SJCRH30 (cell line): ENCODE results near the gene IQCF6. TPM values are rescaled to one million over a fixed set of nuclear protein-coding genes. Genes with fewer than 3 reads are reported as not detected.

Source experiments
- DNase-seq, 2 experiments: peaks; one replicate each; pipeline ENCODE4 v3.0.0-alpha.2; 2015 to 2020
- H3K27ac ChIP-seq: fragments of 250-450 bp; sonication (Bioruptor Pico); 2 replicates; pipeline ENCODE4 v1.5.1; 2020; ENCODE audit warnings: mild to moderate bottlenecking, moderate library complexity
- H3K27me3 ChIP-seq: fragments of 250-450 bp; sonication (Bioruptor Pico); 2 replicates; pipeline ENCODE4 v1.5.1; 2020; ENCODE audit warnings: mild to moderate bottlenecking, moderate library complexity
- H3K36me3 ChIP-seq: fragments of 250-450 bp; sonication (Bioruptor Pico); 2 replicates; pipeline ENCODE4 v1.5.1; 2020; ENCODE audit warnings: mild to moderate bottlenecking, moderate library complexity
- H3K4me1 ChIP-seq: fragments of 250-450 bp; sonication (Bioruptor Pico); 2 replicates; pipeline ENCODE4 v1.5.1; 2020; ENCODE audit warnings: mild to moderate bottlenecking, moderate library complexity
- H3K4me3 ChIP-seq: fragments of 250-450 bp; sonication (Bioruptor Pico); 2 replicates; pipeline ENCODE4 v1.5.1; 2020; ENCODE audit warnings: mild to moderate bottlenecking, moderate library complexity
- H3K9me3 ChIP-seq: fragments of 250-450 bp; sonication (Bioruptor Pico); replicated peaks from 2 replicates; pipeline ENCODE4 v1.5.1; 2020; ENCODE audit warnings: mild to moderate bottlenecking, moderate library complexity
- total RNA-seq: library from RNA; depleted of rRNA; stranded (reverse); fragments of >200 nt; shearing (Covaris generic); gene quantifications from 2 replicates; pipeline ENCODE4 v1.2.3, GENCODE V29; 2014; rRNA removed

IQCF6 gene
- total RNA-seq, 1 experiment from 2014 or later: not detected

DNA sequence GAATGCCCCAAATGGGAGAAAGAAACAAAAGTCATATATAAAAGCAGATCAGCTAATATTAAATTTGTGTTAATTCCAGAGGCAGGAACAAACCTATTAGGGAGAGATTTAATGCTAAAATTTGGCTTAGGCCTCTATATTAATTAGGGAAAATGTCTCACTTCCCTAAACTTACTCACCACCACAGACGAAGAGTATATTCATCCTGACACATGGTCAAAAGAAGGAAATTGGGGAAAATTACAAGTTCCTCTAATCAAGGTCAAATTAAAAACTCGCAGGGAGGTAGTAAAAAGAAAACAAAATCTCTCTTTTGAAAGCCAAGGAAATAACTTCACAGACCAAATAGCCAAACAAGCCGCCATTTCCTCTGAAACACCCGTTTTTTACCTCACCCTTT lies 39.9 kb downstream of the IQCF6 start:
- Histone ChIP-seq H3K4me1 (no peaks in the 10 kb centered on the region), H3K9me3 (no peaks in the 10 kb centered on the region), H3K27ac (no peak overlapping the region), H3K36me3 (no peaks in the 10 kb centered on the region), H3K4me3 (no peak overlapping the region), H3K27me3 (peaks cover 4% of the 10 kb centered on the region; the same call in 1 of the 2 replicates)
- no peak for DNase-seq

DNA sequence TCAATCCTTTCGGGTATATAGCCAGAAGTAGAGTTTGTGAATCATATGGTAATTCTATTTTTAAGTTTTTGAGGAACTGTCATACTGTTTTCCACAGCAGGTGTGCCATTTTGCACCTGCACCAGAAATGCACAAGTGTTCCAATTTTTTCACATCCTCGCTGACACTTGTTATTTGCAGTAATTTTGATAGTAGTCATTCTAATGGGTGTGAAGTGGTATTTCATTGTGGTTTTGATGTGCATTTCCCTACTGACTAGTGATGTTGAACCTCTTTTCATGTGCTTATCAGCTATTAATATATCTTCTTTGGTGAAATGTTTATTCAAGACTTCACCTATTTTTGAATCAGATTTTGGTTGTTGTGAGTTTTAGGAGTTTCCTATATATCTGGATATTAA lies 43.1 kb downstream of the IQCF6 start:
- DNase-seq: no peak
- Histone ChIP-seq H3K27ac (no peak overlapping the region), H3K27me3 (peaks cover 4% of the 10 kb centered on the region; the same call in 1 of the 2 replicates), H3K9me3 (no peaks in the 10 kb centered on the region), H3K4me3 (no peak overlapping the region), H3K36me3 (no peaks in the 10 kb centered on the region), H3K4me1 (no peaks in the 10 kb centered on the region)

DNA sequence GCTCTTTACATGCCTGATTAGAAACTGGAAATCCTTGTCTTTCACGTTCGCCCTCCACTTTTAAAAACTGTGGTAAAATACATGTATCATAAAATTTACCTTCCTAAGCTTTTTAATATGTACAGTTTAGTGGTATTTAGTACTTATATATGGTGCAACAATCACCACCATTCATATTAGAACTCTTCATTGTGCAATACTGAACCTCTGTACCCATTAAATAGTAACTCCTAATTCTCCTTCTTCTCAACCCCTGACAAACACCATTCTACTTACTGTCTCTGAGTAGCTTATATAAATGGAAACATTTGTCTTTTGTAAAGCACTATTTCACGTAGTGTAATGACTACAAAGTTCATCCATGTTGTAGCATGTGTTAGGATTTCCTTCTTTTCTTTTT lies 44.0 kb downstream of the IQCF6 start:
- Histone ChIP-seq H3K9me3 (no peaks in the 10 kb centered on the region), H3K36me3 (no peaks in the 10 kb centered on the region), H3K4me1 (no peaks in the 10 kb centered on the region), H3K27me3 (peaks cover 4% of the 10 kb centered on the region; the same call in 1 of the 2 replicates), H3K27ac (no peak overlapping the region), H3K4me3 (no peak overlapping the region)
- no peak for DNase-seq

DNA sequence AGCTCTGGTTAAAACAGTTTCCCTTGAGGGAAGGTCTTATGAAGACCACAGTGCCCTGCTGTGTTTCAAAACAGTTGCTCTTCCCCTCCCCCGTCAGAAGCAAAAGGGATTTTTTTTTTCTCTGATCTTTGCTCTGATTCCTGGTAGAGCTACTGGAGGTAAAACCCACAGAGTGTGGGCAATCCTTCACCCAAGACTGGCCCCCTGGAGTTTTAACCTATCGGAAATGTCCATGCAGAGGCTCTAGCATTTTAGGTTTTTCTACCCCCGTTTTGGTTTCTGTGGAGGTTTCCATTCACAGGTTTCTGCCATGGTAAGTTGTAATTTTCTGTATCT lies 44.5 kb downstream of the IQCF6 start:
- Histone ChIP-seq H3K36me3 (no peaks in the 10 kb centered on the region), H3K27me3 (peaks cover 1% of the 10 kb centered on the region; the same call in 1 of the 2 replicates), H3K9me3 (no peaks in the 10 kb centered on the region), H3K4me1 (no peaks in the 10 kb centered on the region), H3K4me3 (no peak overlapping the region), H3K27ac (no peak overlapping the region)
- DNase-seq: no peak

DNA sequence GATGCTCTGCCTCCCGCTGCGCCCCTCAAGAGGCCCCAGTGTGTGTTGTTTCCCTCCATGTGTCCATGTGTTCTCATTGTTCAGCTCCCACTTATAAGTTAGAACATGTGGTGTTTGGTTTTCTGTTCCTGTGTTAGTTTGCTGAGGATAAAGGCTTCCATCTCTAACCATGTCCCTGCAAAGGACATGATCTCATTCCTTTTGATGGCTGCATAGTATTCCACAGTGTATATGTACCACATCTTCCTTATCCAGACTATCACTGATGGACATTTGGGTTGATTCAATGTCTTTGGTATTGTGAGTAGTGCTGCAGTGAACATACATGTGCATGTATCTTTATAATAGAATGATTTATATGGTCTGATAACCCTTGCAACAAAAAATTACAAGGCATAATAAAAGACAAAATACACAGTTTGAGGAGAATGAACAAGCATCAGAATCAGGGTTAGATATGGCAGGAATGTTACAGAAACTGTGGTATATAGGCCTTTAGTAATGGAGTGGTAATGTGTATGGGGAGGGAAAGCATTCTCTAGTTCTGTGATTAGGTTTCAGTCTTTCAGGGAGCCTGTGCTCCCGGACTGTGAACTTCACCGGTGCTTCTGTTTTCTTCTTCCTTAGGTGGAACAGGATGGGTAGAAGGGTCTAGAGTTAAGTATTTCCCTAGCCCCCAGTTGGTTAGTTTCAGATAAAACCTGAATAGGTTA lies 45.0 kb downstream of the IQCF6 start:
- Histone ChIP-seq H3K36me3 (no peaks in the 10 kb centered on the region), H3K27me3 (no peaks in the 10 kb centered on the region), H3K4me1 (no peaks in the 10 kb centered on the region), H3K4me3 (no peak overlapping the region), H3K27ac (no peak overlapping the region), H3K9me3 (no peaks in the 10 kb centered on the region)
- DNase-seq: no peak

DNA sequence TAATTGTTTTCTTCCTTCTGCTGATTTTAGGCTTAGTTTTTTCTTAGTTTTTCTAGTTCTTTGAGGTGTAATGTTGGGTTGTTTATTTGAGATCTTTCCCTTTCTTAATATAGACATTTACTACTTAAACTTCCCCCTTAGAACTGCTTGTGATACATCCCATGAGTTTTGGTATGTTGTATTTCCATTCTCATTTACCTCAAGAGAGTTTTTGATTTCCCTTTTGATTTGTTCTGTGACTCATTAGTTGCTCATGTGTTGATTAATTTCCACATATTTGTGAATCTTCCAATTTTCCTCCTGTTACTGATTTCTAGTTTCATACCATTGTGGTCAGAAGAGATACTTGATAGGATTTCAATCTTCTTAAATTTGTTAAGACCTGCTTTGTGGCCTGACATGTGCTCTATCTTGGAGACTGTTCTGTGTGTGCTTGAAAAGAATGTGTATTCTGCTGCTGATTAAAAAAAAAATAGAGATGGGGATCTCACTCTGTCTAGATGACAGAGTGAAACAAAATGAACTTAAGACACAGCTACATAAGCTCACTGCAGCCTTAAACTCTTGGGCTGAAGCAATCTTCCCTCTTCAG lies 49.9 kb downstream of the IQCF6 start:
- no peaks in the 10 kb centered on the region for H3K36me3 ChIP-seq
- no peak for DNase-seq
- H3K27ac ChIP-seq: no peak overlapping the region
- no peaks in the 10 kb centered on the region for H3K27me3 ChIP-seq
- H3K9me3 ChIP-seq: no peaks in the 10 kb centered on the region
- no peaks in the 10 kb centered on the region for H3K4me1 ChIP-seq
- H3K4me3 ChIP-seq: no peak overlapping the region

Other genes starting within 250 kb of the IQCF6 start
- 25.6 and 29.5 TPM in 2 replicates for gene RAD54L2, start 240.5 kb downstream of the IQCF6 start, total RNA-seq
- gene TEX264, start 108.0 kb downstream of the IQCF6 start, total RNA-seq: 34.7 and 35.0 TPM in 2 replicates
- gene GRM2, start 72.2 kb downstream of the IQCF6 start, total RNA-seq: 0.16 and 0.30 TPM in 2 replicates
- gene IQCF2, start 82.4 kb upstream of the IQCF6 start, total RNA-seq: not detected in 2 replicates
- not detected in 2 replicates for gene IQCF5, start 96.4 kb upstream of the IQCF6 start, total RNA-seq
- not detected in 2 replicates for gene IQCF1, start 124.1 kb upstream of the IQCF6 start, total RNA-seq
- 31.7 and 42.1 TPM in 2 replicates for gene RRP9, start 162.7 kb upstream of the IQCF6 start, total RNA-seq
- 8.7 and 9.5 TPM in 2 replicates for gene PARP3, start 163.1 kb upstream of the IQCF6 start, total RNA-seq
- gene GPR62, start 176.1 kb upstream of the IQCF6 start, total RNA-seq: not detected in 2 replicates
- gene PCBP4, start 188.2 kb upstream of the IQCF6 start, total RNA-seq: 178 and 186 TPM in 2 replicates
- 11.2 and 13.0 TPM in 2 replicates for gene ABHD14B, start 194.8 kb upstream of the IQCF6 start, total RNA-seq
- 9.6 and 10.8 TPM in 2 replicates for gene ABHD14A, start 195.8 kb upstream of the IQCF6 start, total RNA-seq
- gene ACY1, start 204.3 kb upstream of the IQCF6 start, total RNA-seq: 24.5 and 26.2 TPM in 2 replicates
- gene RPL29, start 216.7 kb upstream of the IQCF6 start, total RNA-seq: 1,784 and 1,861 TPM in 2 replicates